HepG2 (cell line): ENCODE measurements around the gene GPR162. TPM values are rescaled to one million over a fixed set of nuclear protein-coding genes. Genes with fewer than 3 reads are reported as not detected.
A peak's percentile ranks its signal among the peaks of the same experiment; 100 is the strongest.

Experiments used
- AGO1 ChIP-seq: fragments of 200-400 bp; formaldehyde crosslinking; IDR thresholded peaks from 2 replicates; pipeline ENCODE4 v1.6.1; 2017; ENCODE audit warnings: mild to moderate bottlenecking, low read depth, low read length, moderate library complexity; ENCODE audit not compliant: poor library complexity, severe bottlenecking
- AGO2 ChIP-seq: fragments of 200-400 bp; formaldehyde crosslinking; optimal IDR thresholded peaks from 2 replicates; pipeline ENCODE3; 2017; ENCODE audit warnings: mild to moderate bottlenecking, low read depth, low read length, moderate library complexity
- GABPB1 ChIP-seq: IDR thresholded peaks from 2 replicates; pipeline ENCODE4 v1.6.1; 2016; ENCODE audit warnings: mild to moderate bottlenecking, missing genetic modification reagents, moderate library complexity, missing compliant biosample characterization
- HNRNPH1 ChIP-seq: fragments of 200-400 bp; formaldehyde crosslinking; optimal IDR thresholded peaks from 2 replicates; pipeline ENCODE3; 2017; ENCODE audit warnings: mild to moderate bottlenecking, low read depth, low read length
- NAIF1 ChIP-seq: sonication (generic); formaldehyde crosslinking; IDR thresholded peaks from 2 replicates; pipeline ENCODE4 v1.5.0; 2020; ENCODE audit warnings: mild to moderate bottlenecking, missing genetic modification reagents, borderline replicate concordance
- PCBP1 ChIP-seq: fragments of 200-400 bp; formaldehyde crosslinking; IDR thresholded peaks from 2 replicates; pipeline ENCODE4 v1.6.1; 2017; ENCODE audit warnings: mild to moderate bottlenecking, low read depth, low read length, borderline replicate concordance
- POLR2G ChIP-seq: fragments of 200-400 bp; formaldehyde crosslinking; IDR thresholded peaks from 2 replicates; pipeline ENCODE4 v1.6.1; 2018; ENCODE audit warnings: mild to moderate bottlenecking, low read depth, low read length, moderate library complexity
- U2AF1 ChIP-seq: fragments of 200-400 bp; formaldehyde crosslinking; optimal IDR thresholded peaks from 2 replicates; pipeline ENCODE3; 2017; ENCODE audit warnings: mild to moderate bottlenecking, low read depth, low read length
- ZC3H13 ChIP-seq: sonication (generic); formaldehyde crosslinking; IDR thresholded peaks from 2 replicates; pipeline ENCODE4 v1.8.1; 2023; ENCODE audit warnings: mild to moderate bottlenecking, missing genetic modification reagents, moderate library complexity
- ZNF678 ChIP-seq: sonication (generic); formaldehyde crosslinking; IDR thresholded peaks from 2 replicates; pipeline ENCODE4 v1.4.0; 2020; ENCODE audit warnings: mild to moderate bottlenecking, missing genetic modification reagents
- ZSCAN25 ChIP-seq: sonication (generic); formaldehyde crosslinking; IDR thresholded peaks from 2 replicates; pipeline ENCODE4 v1.8.0; 2022; ENCODE audit warnings: mild to moderate bottlenecking, missing genetic modification reagents
- polyA plus RNA-seq, 8 experiments: library from polyadenylated mRNA; depleted of rRNA in 3 of 8; stranded (reverse) in 7 of 8; unstranded in 1 of 8; fragments of >200 nt; fragmentation: Illumina TruSeq in 4 of 8; extraction: Trizol in 4 of 8; gene quantifications; 2 replicates each; pipeline versions ENCODE4 v1.2.1 to v1.2.3, GENCODE V29; 2011 to 2016; ENCODE audit warnings: low read depth in 4 of 8, missing spikeins in 1 of 8, mixed read lengths in 1 of 8; ENCODE audit not compliant: insufficient read depth in 1 of 8
- total RNA-seq, 5 experiments: library from RNA; depleted of rRNA; stranded (reverse); fragments of >200 nt; fragmentation: Illumina TruSeq; extraction: Trizol; gene quantifications; 2 replicates each; pipeline ENCODE4 v1.2.3, GENCODE V29; 2016; ENCODE audit warnings: low read depth in 1 of 5
- TF ChIP-seq, protein P1 (sequence below): sonication (generic); formaldehyde crosslinking; IDR thresholded peaks from one replicate; pipeline ENCODE4 v1.5.1; 2020; ENCODE audit warnings: mild to moderate bottlenecking, missing genetic modification reagents; ENCODE audit errors: not compliant biosample characterization
- TF ChIP-seq, protein P2 (sequence below): sonication (generic); formaldehyde crosslinking; IDR thresholded peaks from 2 replicates; pipeline ENCODE4 v1.4.0; 2020; ENCODE audit warnings: low read depth, mild to moderate bottlenecking, missing genetic modification reagents
- TF ChIP-seq, protein P3 (sequence below): sonication (generic); formaldehyde crosslinking; IDR thresholded peaks from 2 replicates; pipeline ENCODE4 v1.5.1; 2020; ENCODE audit warnings: missing genetic modification reagents, mild to moderate bottlenecking, borderline replicate concordance

The GPR162 gene
- total and polyA plus RNA-seq, 2 of the 13 experiments (the other 11 are each of a cell fraction or from before 2014, with no cell fraction given): 0.08 TPM; not detected in 1

DNA sequence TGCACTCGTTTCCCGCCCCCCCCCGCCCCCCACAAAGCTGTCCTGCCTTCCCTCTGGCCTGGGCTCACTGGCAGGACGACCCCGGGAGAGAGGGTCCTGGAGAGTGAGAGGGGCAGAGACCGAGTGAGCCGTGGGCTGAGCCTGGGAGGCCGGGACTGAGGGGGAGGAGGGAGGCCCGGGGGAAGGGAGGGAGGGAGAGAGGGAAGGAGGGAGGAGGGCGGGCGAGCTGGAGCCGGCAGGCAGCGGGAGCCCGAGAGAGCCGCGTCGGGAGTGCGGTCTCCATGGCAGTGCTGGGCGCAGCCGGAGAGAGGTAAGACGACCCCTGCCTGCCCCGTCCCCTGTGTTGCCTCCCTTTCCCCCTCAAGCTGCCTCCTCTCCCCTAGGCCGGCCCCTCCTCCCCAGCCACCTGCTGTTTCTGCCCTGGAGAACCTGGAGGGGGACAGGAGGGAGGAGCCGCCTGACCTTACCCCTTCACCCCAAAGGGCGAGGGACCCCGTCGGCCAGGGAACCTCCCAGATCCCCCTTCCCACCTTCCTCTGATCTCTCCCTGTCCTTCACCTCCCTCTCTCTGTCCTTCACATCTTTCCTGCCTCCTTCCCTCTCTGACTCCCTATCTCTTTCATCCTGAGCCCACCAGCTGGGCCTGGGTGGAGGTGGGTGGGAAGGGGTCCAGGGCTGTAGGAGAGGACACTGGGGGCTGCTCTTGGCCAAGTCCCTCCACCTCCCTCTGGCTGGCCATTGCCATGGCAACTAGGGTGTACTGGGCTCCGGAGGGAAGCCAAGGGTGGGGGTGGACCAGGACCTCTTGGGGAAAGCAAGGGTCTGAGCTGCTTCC is at the start of gene GPR162 (continued):
- TF ChIP-seq, protein P1, sequence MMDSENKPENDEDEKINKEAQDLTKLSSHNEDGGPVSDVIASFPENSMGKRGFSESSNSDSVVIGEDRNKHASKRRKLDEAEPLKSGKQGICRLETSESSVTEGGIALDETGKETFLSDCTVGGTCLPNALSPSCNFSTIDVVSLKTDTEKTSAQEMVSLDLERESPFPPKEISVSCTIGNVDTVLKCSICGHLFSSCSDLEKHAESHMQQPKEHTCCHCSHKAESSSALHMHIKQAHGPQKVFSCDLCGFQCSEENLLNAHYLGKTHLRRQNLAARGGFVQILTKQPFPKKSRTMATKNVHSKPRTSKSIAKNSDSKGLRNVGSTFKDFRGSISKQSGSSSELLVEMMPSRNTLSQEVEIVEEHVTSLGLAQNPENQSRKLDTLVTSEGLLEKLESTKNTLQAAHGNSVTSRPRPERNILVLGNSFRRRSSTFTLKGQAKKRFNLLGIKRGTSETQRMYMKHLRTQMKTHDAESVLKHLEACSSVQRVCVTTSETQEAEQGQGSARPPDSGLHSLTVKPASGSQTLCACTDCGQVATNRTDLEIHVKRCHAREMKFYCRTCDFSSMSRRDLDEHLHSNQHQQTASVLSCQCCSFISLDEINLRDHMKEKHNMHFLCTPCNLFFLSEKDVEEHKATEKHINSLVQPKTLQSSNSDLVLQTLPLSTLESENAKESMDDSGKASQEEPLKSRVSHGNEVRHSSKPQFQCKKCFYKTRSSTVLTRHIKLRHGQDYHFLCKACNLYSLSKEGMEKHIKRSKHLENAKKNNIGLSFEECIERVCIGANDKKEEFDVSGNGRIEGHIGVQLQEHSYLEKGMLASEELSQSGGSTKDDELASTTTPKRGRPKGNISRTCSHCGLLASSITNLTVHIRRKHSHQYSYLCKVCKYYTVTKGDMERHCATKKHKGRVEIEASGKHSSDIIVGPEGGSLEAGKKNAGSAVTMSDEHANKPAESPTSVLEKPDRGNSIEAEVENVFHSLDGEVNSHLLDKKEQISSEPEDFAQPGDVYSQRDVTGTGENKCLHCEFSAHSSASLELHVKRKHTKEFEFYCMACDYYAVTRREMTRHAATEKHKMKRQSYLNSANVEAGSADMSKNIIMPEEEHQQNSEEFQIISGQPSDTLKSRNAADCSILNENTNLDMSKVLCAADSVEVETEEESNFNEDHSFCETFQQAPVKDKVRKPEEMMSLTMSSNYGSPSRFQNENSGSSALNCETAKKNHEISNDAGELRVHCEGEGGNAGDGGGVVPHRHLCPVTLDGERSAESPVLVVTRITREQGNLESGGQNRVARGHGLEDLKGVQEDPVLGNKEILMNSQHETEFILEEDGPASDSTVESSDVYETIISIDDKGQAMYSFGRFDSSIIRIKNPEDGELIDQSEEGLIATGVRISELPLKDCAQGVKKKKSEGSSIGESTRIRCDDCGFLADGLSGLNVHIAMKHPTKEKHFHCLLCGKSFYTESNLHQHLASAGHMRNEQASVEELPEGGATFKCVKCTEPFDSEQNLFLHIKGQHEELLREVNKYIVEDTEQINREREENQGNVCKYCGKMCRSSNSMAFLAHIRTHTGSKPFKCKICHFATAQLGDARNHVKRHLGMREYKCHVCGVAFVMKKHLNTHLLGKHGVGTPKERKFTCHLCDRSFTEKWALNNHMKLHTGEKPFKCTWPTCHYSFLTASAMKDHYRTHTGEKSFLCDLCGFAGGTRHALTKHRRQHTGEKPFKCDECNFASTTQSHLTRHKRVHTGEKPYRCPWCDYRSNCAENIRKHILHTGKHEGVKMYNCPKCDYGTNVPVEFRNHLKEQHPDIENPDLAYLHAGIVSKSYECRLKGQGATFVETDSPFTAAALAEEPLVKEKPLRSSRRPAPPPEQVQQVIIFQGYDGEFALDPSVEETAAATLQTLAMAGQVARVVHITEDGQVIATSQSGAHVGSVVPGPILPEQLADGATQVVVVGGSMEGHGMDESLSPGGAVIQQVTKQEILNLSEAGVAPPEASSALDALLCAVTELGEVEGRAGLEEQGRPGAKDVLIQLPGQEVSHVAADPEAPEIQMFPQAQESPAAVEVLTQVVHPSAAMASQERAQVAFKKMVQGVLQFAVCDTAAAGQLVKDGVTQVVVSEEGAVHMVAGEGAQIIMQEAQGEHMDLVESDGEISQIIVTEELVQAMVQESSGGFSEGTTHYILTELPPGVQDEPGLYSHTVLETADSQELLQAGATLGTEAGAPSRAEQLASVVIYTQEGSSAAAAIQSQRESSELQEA: peak; percentile 65
- TF ChIP-seq HNRNPH1 (peak; percentile 47), PCBP1 (peak; percentile 69; the same call in 1 of the 2 replicates), AGO2 (peak; percentile 83), ZSCAN25 (CRISPR knock-in tag) (peak; percentile 78; the same call in 1 of the 2 replicates), POLR2G (peak; percentile 35), NAIF1 (CRISPR knock-in tag) (no peak), ZNF678 (no peak), GABPB1 (CRISPR knock-in tag) (peak; percentile 16; the same call in 1 of the 2 replicates), U2AF1 (no peak), AGO1 (peak; percentile 91), ZC3H13 (CRISPR knock-in tag) (peak; percentile 61; the same call in 1 of the 2 replicates)
- TF ChIP-seq, protein P2, sequence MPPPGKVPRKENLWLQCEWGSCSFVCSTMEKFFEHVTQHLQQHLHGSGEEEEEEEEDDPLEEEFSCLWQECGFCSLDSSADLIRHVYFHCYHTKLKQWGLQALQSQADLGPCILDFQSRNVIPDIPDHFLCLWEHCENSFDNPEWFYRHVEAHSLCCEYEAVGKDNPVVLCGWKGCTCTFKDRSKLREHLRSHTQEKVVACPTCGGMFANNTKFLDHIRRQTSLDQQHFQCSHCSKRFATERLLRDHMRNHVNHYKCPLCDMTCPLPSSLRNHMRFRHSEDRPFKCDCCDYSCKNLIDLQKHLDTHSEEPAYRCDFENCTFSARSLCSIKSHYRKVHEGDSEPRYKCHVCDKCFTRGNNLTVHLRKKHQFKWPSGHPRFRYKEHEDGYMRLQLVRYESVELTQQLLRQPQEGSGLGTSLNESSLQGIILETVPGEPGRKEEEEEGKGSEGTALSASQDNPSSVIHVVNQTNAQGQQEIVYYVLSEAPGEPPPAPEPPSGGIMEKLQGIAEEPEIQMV (CRISPR knock-in tag): no peak
- TF ChIP-seq, protein P3, sequence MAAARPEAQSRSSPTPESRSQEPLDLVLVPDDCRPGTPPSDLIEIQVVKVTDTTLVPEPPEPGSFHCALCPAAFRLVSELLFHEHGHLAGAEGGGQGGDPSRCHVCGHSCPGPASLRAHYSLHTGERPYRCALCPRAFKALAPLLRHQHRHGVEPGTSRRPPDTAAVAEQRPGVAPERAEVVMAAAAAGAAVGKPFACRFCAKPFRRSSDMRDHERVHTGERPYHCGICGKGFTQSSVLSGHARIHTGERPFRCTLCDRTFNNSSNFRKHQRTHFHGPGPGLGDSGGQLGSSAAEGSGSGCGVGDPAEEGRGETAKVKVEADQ (CRISPR knock-in tag): peak; percentile 27; the same call in 1 of the 2 replicates
